Heart right ventricle (tissue), 16 donors: Measurements from ENCODE around the gene FAF2. TPM values are rescaled to one million over a fixed set of nuclear protein-coding genes. Genes with fewer than 3 reads are reported as not detected.

Experiments
- ATAC-seq, 8 donors: fragments of 200-7000 bp; cut with Tn5 transposase; one replicate each; pipeline ENCODE4 v1.9.1; 2020; ENCODE audit warnings: mild to moderate bottlenecking in 8 of 8, moderate library complexity in 8 of 8, moderate number of reproducible peaks in 1 of 8
- DNase-seq, 2 donors: peaks; one replicate each; pipeline ENCODE4 v3.0.0-alpha.2; 2020
- H3K27ac ChIP-seq, 10 donors: fragments of 200-600 bp; sonication (generic) in 2 of 10; one replicate each; pipeline versions ENCODE4 v1.5.0 to v1.8.0; 2020 to 2022; ENCODE audit warnings: mild to moderate bottlenecking in 3 of 10
- H3K27me3 ChIP-seq, 7 donors: fragments of 200-600 bp; one replicate each; pipeline ENCODE4 v1.8.0; 2021 to 2022; ENCODE audit warnings: mild to moderate bottlenecking in 2 of 7
- H3K36me3 ChIP-seq, 9 donors: fragments of 200-600 bp; sonication (generic) in 1 of 9; one replicate each; pipeline versions ENCODE4 v1.5.0 to v1.8.0; 2020 to 2022; ENCODE audit warnings: mild to moderate bottlenecking in 2 of 9
- H3K4me1 ChIP-seq, 9 donors: fragments of 200-600 bp; sonication (generic) in 1 of 9; one replicate each; pipeline versions ENCODE4 v1.5.0 to v1.8.0; 2020 to 2022; ENCODE audit warnings: mild to moderate bottlenecking in 4 of 9
- H3K4me3 ChIP-seq, 10 donors: fragments of 200-600 bp; sonication (generic) in 2 of 10; one replicate each; pipeline versions ENCODE4 v1.5.0 to v1.8.0; 2020 to 2022; ENCODE audit warnings: mild to moderate bottlenecking in 7 of 10, moderate library complexity in 2 of 10
- H3K9me3 ChIP-seq, 11 donors: fragments of 200-600 bp in 10 of 11; sonication (generic) in 2 of 11; one replicate each; pipeline versions ENCODE4 v1.5.0 to v1.8.0; 2013 to 2022; ENCODE audit warnings: mild to moderate bottlenecking in 2 of 11, control low read depth in 1 of 11, moderate library complexity in 1 of 11
- WGBS, 2 donors: extraction: QIAGEN DNeasy Blood & Tissue Kit; methylation state at CpG; one replicate each; pipeline ENCODE4 v1.1.7; 2013; ENCODE audit warnings: inconsistent platforms in 1 of 2; 5-methylcytosine and 5-hydroxymethylcytosine counted together
- intact Hi-C, 10 donors: fragments of 100-400 bp; cut with DNase I; formaldehyde crosslinking; loops; one replicate each; pipeline versions ENCODE4 v1.11.1 to v1.14.2; 2022
- polyA plus RNA-seq, 2 donors: library from polyadenylated mRNA; stranded (reverse); fragments of 200-250 nt; gene quantifications; one replicate each; pipeline ENCODE4 v1.2.3, GENCODE V29; 2013
- total RNA-seq, 10 donors: library from RNA; stranded (reverse); fragmentation: NEBNext Ultra II Directional in 3 of 10; extraction: Animal tissue kit (Norgen Biotek cat#: 25700) in 3 of 10; gene quantifications; one replicate each; pipeline versions ENCODE4 v1.2.1 to v1.2.4, GENCODE V29; 2021 to 2023
- TF ChIP-seq, protein P1 (sequence below), 9 donors: fragments of 200-600 bp; sonication (generic) in 2 of 9; IDR thresholded peaks; one replicate each; pipeline versions ENCODE4 v1.5.0 to v1.8.0; 2021 to 2022; ENCODE audit warnings: antibody characterized with exemption in 9 of 9, mild to moderate bottlenecking in 5 of 9, moderate library complexity in 1 of 9
- donor health status: Arrhythmogenic right ventricular cardiomyopathy.
- donor health status: ischemic (EF 13 %, LVEDD 7.1; RV severe dilation, severe dysfunction).
- donor health status: healthy with polysubstance abuse.
- donor health status: DM: no; HTN: yes; CAD: no.
- donor health status: DM: no; HTN: no; CAD: no.
- donor health status: ischemic (EF 25% LVEDD 6.9; RV normal size, moderate dysfunction).
- donor health status: ischemic (EF 25% LVEDD 5.7; RV mildly dilated, moderate dysfunction).
- donor health status: healthy.
- donor health status: DM: yes; HTN: yes; CAD: no.
- donor health status: Ischemic cardiomyopathy.
- donor health status: ischemic (EF 35%, LVEDD 5.7; RV mildly dilated, moderate dysfunction).
- donor health status: nonischemic (EF 11% LVEDD 7.7; RV severe dilation, severe dysfunction).
- donor health status: DM: yes; HTN: yes; CAD: no.
- donor health status: PGD.
- donor health status: ischemic (EF 29% LVEDD 5.4; RV normal size, mild dysfunction).
- donor health status: nonischemic (EF 23%, LVEDD 6.1; RV moderate dilation, normal function).

FAF2 gene
- total and polyA plus RNA-seq, 12 donors: 10.1 to 19.9 (median 14.6) TPM

DNA sequence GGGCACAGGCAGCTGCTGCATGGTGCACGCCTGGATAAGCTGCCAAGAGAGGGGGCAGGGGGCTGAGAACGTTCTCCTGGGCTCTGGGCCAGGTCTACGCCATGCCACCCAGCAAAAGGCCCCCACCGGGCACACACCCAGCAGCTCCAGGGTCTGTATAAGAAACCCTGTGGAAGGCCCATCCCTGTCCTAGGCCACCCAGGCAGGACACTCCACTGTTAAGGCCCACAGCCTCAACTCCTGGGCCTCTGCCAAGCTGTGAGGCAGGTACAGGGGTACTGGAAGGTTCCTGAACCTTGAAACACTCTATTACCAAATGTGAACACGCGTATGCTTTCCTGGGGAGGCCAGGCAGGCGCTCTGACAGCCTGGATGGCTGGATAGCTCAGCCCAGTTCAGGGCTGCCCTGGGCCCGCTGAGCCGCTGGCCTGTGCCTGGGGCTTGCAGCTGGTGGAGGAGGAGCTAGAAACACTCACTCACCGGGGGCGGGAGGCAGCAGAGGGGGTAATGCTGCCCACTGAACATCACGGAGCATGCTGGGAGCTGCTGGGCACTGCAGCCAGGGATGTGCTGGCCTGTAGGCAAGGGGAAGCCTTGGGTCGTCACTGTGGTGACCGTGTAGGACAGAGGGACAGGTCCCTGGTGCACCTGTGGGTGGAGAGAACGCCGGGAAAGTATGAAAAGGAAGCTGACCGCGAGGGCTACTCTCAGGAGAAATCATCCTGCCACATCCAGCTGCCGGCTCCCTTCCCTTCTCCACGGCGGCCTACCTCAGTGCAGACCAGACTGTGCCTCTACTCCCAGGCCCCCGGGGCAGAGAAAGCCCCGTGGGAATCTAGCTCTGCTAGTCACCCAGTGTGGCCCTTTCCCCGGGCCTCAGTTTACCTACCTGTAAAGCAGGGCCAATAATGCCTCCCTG is 83.1 kb downstream of the FAF2 start:
- TF ChIP-seq, protein P1, sequence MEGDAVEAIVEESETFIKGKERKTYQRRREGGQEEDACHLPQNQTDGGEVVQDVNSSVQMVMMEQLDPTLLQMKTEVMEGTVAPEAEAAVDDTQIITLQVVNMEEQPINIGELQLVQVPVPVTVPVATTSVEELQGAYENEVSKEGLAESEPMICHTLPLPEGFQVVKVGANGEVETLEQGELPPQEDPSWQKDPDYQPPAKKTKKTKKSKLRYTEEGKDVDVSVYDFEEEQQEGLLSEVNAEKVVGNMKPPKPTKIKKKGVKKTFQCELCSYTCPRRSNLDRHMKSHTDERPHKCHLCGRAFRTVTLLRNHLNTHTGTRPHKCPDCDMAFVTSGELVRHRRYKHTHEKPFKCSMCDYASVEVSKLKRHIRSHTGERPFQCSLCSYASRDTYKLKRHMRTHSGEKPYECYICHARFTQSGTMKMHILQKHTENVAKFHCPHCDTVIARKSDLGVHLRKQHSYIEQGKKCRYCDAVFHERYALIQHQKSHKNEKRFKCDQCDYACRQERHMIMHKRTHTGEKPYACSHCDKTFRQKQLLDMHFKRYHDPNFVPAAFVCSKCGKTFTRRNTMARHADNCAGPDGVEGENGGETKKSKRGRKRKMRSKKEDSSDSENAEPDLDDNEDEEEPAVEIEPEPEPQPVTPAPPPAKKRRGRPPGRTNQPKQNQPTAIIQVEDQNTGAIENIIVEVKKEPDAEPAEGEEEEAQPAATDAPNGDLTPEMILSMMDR (IDR thresholded peaks at IDR 0.05): no peak
- ATAC-seq: peak in 7 of 8 donors; percentile 6 to 59 (median 36)
- intact Hi-C loops: loop anchor here in 5 of 10 donors (10.0 kb wide), 2 partner anchors 116 to 146 kb away; partner anchors contain the start of genes CLTB (in 5 of the 5), HIGD2A (in 1 of the 5) and NOP16 (in 1 of the 5)
- DNase-seq: no peak
- Histone ChIP-seq H3K4me3 (peak overlapping the region in 1 of 10 donors; percentile 29), H3K9me3 (no peaks in the 10 kb centered on the region), H3K27ac (peak overlapping the region in 7 of 10 donors; percentile 15 to 100 (median 50)), H3K36me3 (peaks cover 0 to 57% (median 25%) of the 10 kb centered on the region in 9 donors), H3K27me3 (no peaks in the 10 kb centered on the region), H3K4me1 (peaks cover 26 to 76% (median 58%) of the 10 kb centered on the region in 9 donors)
- 42 to 52% methylated on average over 24 of the region's 24 CpGs for WGBS, 2 donors

DNA sequence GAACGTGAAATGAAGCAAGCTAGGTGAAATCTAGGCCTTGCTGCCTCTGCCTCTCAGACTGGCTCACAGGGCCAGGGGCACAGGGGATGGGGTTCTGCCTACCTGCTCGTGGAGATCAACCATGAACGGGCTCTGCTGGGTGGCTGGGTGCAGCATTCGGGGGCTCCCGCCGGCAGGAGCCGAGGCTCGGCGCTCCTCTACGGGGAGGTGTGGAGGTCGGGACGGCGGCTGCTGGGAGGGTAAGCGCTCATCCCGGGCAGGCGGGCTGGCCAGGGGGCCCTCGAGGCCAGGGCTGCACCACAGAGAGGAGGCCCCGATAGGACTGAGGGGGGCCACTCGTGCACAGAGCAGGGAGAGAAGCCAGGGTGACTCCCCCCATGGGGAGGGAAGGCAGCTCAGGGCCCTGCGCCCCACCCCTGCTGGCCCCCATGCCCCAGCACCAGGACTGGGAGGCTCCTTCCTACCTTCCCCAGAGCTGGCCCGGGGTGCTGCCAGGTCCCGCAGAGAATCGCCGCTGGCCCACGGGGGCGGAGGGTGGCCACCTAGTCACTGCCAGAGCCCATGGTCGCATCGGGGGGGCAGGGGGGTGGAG is 83.8 kb downstream of the FAF2 start:
- Histone ChIP-seq H3K36me3 (peaks cover 0 to 50% (median 25%) of the 10 kb centered on the region in 9 donors), H3K9me3 (no peaks in the 10 kb centered on the region), H3K27me3 (no peaks in the 10 kb centered on the region), H3K4me3 (no peak overlapping the region), H3K4me1 (peaks cover 26 to 77% (median 59%) of the 10 kb centered on the region in 9 donors), H3K27ac (peak overlapping the region in 7 of 10 donors; percentile 1 to 100 (median 29))
- ATAC-seq: no peak
- DNase-seq: no peak
- intact Hi-C loops: loop anchor here in 5 of 10 donors (10.0 kb wide), 2 partner anchors 117 to 147 kb away; partner anchors contain the start of genes CLTB (in 5 of the 5), HIGD2A (in 1 of the 5) and NOP16 (in 1 of the 5)
- TF ChIP-seq, protein P1 (IDR thresholded peaks at IDR 0.05): no peak
- WGBS, 2 donors: 84 to 88% methylated on average over 28 of the region's 28 CpGs

DNA sequence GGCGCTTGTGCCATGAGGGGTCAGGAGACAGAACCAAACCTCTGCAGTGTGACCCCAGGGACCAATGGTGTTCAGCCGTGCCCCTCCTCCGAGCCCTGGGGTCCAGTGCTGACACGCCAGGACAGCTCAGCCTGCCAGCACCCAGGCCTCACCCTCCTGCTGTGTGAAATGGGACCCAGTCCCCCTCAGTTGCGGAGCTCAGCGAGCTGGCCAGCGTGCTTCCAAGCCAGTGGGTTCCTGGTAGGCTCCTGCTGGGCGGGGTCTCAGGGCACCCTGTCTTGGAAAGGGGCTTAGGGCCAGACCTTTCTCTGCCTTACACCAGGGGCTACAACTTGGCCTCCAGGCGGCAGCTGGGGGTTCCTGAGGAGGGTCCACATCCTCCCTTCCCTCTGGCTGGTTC is 84.6 kb downstream of the FAF2 start:
- Histone ChIP-seq H3K9me3 (no peaks in the 10 kb centered on the region), H3K27me3 (no peaks in the 10 kb centered on the region), H3K27ac (peak overlapping the region in 9 of 10 donors; percentile 94 to 100 (median 97)), H3K4me3 (peak overlapping the region in 1 of 10 donors; percentile 84), H3K36me3 (peaks cover 0 to 43% (median 25%) of the 10 kb centered on the region in 9 donors), H3K4me1 (peaks cover 26 to 77% (median 59%) of the 10 kb centered on the region in 9 donors)
- 91 to 92% methylated on average over 9 of the region's 9 CpGs for WGBS, 2 donors
- intact Hi-C loops: loop anchor here in 5 of 10 donors (10.0 kb wide), 2 partner anchors 118 to 148 kb away; partner anchors contain the start of genes CLTB (in 5 of the 5), HIGD2A (in 1 of the 5) and NOP16 (in 1 of the 5)
- no peak for DNase-seq
- TF ChIP-seq, protein P1 (IDR thresholded peaks at IDR 0.05): no peak
- ATAC-seq: no peak

- DNase-seq (peak in 1 of 2 donors; percentile 46), ATAC-seq (no peak)
- intact Hi-C loops: loop anchor here in 5 of 10 donors (10.0 kb wide), 2 partner anchors 119 to 149 kb away; partner anchors contain the start of genes CLTB (in 5 of the 5), HIGD2A (in 1 of the 5) and NOP16 (in 1 of the 5)
- TF ChIP-seq, protein P1 (IDR thresholded peaks at IDR 0.05): no peak
- H3K4me3 ChIP-seq: peak overlapping the region in 6 of 10 donors; percentile 6 to 89 (median 82)
- H3K9me3 ChIP-seq: no peaks in the 10 kb centered on the region
- peaks cover 26 to 79% (median 64%) of the 10 kb centered on the region in 9 donors for H3K4me1 ChIP-seq
- peak overlapping the region in 9 of 10 donors; percentile 94 to 100 (median 97) for H3K27ac ChIP-seq
- no peaks in the 10 kb centered on the region for H3K27me3 ChIP-seq
- peaks cover 0 to 37% (median 20%) of the 10 kb centered on the region in 9 donors for H3K36me3 ChIP-seq
- WGBS, 2 donors: 22 to 32% methylated on average over 8 of the region's 8 CpGs
Measured at GRCh38 chr5:176533390-176533789, 85.2 kb downstream of the FAF2 start.
